Right lobe of liver (tissue), 4 donors: ENCODE data around the gene MYO16.

ENCODE experiments used
- POLR2A ChIP-seq: fragments of 450-650 bp; IDR thresholded peaks from one replicate; pipeline ENCODE4 v1.6.1; 2017; ENCODE audit warnings: antibody characterized with exemption, mild to moderate bottlenecking
- TF ChIP-seq, protein P1 (sequence below), 4 donors: fragments of 200-600 bp in 3 of 4; fragments of 450-650 bp in 1 of 4; IDR thresholded peaks; one replicate each; pipeline versions ENCODE4 v1.5.1 to v1.8.0; 2016 to 2022; ENCODE audit warnings: antibody characterized with exemption in 4 of 4, mild to moderate bottlenecking in 2 of 4
- donor health status: DM: no; HTN: no; CAD: no.
- donor health status: DM: no; HTN: no; CAD: no.
- donor health status: DM: no; HTN: yes; CAD: no.

GRCh38 chr13:108795841-108796240 is 166.4 kb downstream of the MYO16 start:
- TF ChIP-seq, protein P1, sequence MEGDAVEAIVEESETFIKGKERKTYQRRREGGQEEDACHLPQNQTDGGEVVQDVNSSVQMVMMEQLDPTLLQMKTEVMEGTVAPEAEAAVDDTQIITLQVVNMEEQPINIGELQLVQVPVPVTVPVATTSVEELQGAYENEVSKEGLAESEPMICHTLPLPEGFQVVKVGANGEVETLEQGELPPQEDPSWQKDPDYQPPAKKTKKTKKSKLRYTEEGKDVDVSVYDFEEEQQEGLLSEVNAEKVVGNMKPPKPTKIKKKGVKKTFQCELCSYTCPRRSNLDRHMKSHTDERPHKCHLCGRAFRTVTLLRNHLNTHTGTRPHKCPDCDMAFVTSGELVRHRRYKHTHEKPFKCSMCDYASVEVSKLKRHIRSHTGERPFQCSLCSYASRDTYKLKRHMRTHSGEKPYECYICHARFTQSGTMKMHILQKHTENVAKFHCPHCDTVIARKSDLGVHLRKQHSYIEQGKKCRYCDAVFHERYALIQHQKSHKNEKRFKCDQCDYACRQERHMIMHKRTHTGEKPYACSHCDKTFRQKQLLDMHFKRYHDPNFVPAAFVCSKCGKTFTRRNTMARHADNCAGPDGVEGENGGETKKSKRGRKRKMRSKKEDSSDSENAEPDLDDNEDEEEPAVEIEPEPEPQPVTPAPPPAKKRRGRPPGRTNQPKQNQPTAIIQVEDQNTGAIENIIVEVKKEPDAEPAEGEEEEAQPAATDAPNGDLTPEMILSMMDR (IDR thresholded peaks at IDR 0.05): no peak
- no peak for TF ChIP-seq POLR2A
